ENCODE results near the gene FRMD4B. TPM values are rescaled to one million over a fixed set of nuclear protein-coding genes. Genes with fewer than 3 reads are reported as not detected.
"Not testable (repeated sequence)": the region's sequence is repeated elsewhere in the genome, so short reads cannot be mapped to it uniquely, and the experiment has no call there.

FRMD4B gene
- total RNA-seq, 2 donors from 2014 or later, result 30.6 to 37.8 TPM

DNA sequence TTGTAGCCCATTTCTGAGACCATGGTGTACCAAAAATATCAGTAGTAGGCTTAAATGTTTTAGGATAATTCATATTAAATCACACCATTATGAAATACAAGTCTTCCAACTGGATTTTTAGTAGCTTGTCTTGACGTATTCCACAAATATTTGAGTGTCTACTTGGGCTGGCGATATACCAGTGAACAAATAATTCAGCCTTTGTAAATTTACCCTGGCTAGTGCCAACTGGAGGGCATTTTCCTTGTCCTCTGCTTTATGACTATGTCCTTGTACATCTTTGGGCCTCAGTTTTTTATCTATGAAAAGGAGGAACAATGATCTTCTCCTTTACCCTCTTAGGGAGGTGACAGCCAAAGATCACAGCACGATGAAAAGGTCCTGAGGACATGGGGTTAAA is 114.8 kb downstream of the FRMD4B start:
- no peak overlapping the region for H3K27ac ChIP-seq
- H3K27me3 ChIP-seq, result no peaks in the 10 kb centered on the region
- H3K4me3 ChIP-seq, result no peak overlapping the region
- H3K9me3 ChIP-seq, result no peaks in the 10 kb centered on the region
- TF ChIP-seq CTCF (IDR thresholded peaks at IDR 0.05), result no peak
- H3K4me1 ChIP-seq, result no peaks in the 10 kb centered on the region
- DNase-seq (ENCODE audit: low spot score), result no peak
- H3K36me3 ChIP-seq, result no peaks in the 10 kb centered on the region

- H3K27ac ChIP-seq, result no peak overlapping the region
- H3K4me1 ChIP-seq, result no peaks in the 10 kb centered on the region
- DNase-seq (ENCODE audit: low spot score), result no peak
- H3K36me3 ChIP-seq, result no peaks in the 10 kb centered on the region
- no peaks in the 10 kb centered on the region for H3K27me3 ChIP-seq
- TF ChIP-seq CTCF (IDR thresholded peaks at IDR 0.05), result no peak
- no peak overlapping the region for H3K4me3 ChIP-seq
- H3K9me3 ChIP-seq, result no peaks in the 10 kb centered on the region
These were observed 119.3 kb downstream of the FRMD4B start for GRCh38 chr3:69266585-69266984.

DNA sequence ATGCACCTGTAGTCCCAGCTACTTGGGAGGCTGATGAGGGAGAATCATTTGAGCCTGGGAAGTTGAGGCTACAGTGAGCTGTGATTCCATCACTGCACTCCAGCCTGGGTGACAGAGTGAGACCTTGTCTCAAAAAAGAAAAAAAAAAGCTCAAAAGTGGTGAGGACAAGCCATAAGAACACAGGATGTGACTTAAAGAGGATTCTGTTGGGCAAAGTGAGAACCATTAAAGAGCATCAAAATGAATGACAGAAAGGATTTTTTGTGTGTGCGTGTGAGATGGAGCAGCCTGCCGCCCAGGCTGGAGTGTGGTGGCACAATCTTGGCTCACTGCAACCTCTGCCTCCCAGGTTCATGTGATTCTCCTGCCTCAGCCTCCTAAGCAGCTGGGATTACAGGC is 119.8 kb downstream of the FRMD4B start:
- H3K27ac ChIP-seq; H3K36me3 ChIP-seq; H3K27me3 ChIP-seq; H3K4me1 ChIP-seq; H3K4me3 ChIP-seq; DNase-seq (ENCODE audit: low spot score); H3K9me3 ChIP-seq: not testable (repeated sequence)

- H3K27ac ChIP-seq; H3K27me3 ChIP-seq; H3K9me3 ChIP-seq; H3K4me3 ChIP-seq; H3K4me1 ChIP-seq; H3K36me3 ChIP-seq; DNase-seq (ENCODE audit: low spot score): not testable (repeated sequence)
These were observed 125.0 kb downstream of the FRMD4B start for GRCh38 chr3:69260843-69261405.

- no peak overlapping the region for H3K4me3 ChIP-seq
- TF ChIP-seq CTCF (IDR thresholded peaks at IDR 0.05), result no peak
- H3K36me3 ChIP-seq, result no peaks in the 10 kb centered on the region
These were observed 125.6 kb downstream of the FRMD4B start for GRCh38 chr3:69260216-69260787.

GRCh38 chr3:69259125-69259524 is 126.8 kb downstream of the FRMD4B start:
- no peaks in the 10 kb centered on the region for H3K4me1 ChIP-seq
- H3K9me3 ChIP-seq, result no peaks in the 10 kb centered on the region
- H3K36me3 ChIP-seq, result no peaks in the 10 kb centered on the region
- H3K27ac ChIP-seq, result no peak overlapping the region
- DNase-seq (ENCODE audit: low spot score), result no peak
- TF ChIP-seq CTCF (IDR thresholded peaks at IDR 0.05), result no peak
- no peaks in the 10 kb centered on the region for H3K27me3 ChIP-seq
- no peak overlapping the region for H3K4me3 ChIP-seq

More at GRCh38 chr3:69260216-69260787, 125.6 kb downstream of the FRMD4B start:
- DNase-seq (ENCODE audit: low spot score), result no peak
- H3K27me3 ChIP-seq, result no peaks in the 10 kb centered on the region
- H3K27ac ChIP-seq, result no peak overlapping the region
- H3K9me3 ChIP-seq, result no peaks in the 10 kb centered on the region
- no peaks in the 10 kb centered on the region for H3K4me1 ChIP-seq

DNA sequence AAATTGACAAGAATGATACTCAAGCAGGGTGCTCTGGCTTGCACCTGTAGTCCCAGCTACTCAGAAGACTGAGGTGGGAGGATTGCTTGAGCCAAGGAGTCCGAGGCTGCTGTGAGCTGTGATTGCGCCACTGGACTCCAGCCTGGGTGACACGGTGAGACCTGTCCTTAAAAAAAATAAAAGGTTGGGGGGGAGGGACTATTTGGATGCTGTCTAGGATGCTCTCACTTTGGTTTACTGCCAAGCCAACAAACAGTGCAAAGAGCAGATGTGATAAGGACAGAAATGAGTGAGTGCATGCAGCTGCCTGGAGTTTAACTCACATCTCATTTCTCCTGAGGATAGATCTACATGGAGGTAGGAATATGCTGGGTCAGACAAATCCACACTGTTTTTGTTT is 130.0 kb downstream of the FRMD4B start:
- H3K27me3 ChIP-seq, result no peaks in the 10 kb centered on the region
- H3K4me1 ChIP-seq, result no peaks in the 10 kb centered on the region
- no peak for TF ChIP-seq CTCF (IDR thresholded peaks at IDR 0.05)

More for the DNA sequence above, 130.0 kb downstream of the FRMD4B start:
- no peak for DNase-seq (ENCODE audit: low spot score)
- H3K27ac ChIP-seq, result no peak overlapping the region
- no peaks in the 10 kb centered on the region for H3K36me3 ChIP-seq
- no peak overlapping the region for H3K4me3 ChIP-seq
- no peaks in the 10 kb centered on the region for H3K9me3 ChIP-seq
